Esophagus muscularis mucosa (tissue), 4 donors: Measurements from ENCODE around the gene STK24.
"Not testable (repeated sequence)": the region's sequence is repeated elsewhere in the genome, so short reads cannot be mapped to it uniquely, and the experiment has no call there.

ENCODE experiments used
- EP300 ChIP-seq: sonication (generic); formaldehyde crosslinking; IDR thresholded peaks from one replicate; pipeline ENCODE4 v1.6.1; 2017; ENCODE audit warnings: antibody characterized with exemption
- POLR2A ChIP-seq: fragments of 450-650 bp; IDR thresholded peaks from one replicate; pipeline ENCODE4 v1.6.1; 2017; ENCODE audit warnings: antibody characterized with exemption, moderate library complexity, mild to moderate bottlenecking, low read depth
- POLR2AphosphoS5 ChIP-seq, 2 donors: sonication (generic); formaldehyde crosslinking; IDR thresholded peaks; one replicate each; pipeline ENCODE4 v1.6.1; 2017; ENCODE audit warnings: antibody characterized with exemption in 2 of 2
- TF ChIP-seq, protein P1 (sequence below), 3 experiments: fragments of 200-600 bp in 2 of 3; fragments of 450-650 bp in 1 of 3; sonication (generic) in 2 of 3; IDR thresholded peaks; one replicate each; pipeline ENCODE4 v1.5.1; 2017 to 2019; ENCODE audit warnings: antibody characterized with exemption in 3 of 3, mild to moderate bottlenecking in 2 of 3, moderate library complexity in 1 of 3

- TF ChIP-seq, protein P1, sequence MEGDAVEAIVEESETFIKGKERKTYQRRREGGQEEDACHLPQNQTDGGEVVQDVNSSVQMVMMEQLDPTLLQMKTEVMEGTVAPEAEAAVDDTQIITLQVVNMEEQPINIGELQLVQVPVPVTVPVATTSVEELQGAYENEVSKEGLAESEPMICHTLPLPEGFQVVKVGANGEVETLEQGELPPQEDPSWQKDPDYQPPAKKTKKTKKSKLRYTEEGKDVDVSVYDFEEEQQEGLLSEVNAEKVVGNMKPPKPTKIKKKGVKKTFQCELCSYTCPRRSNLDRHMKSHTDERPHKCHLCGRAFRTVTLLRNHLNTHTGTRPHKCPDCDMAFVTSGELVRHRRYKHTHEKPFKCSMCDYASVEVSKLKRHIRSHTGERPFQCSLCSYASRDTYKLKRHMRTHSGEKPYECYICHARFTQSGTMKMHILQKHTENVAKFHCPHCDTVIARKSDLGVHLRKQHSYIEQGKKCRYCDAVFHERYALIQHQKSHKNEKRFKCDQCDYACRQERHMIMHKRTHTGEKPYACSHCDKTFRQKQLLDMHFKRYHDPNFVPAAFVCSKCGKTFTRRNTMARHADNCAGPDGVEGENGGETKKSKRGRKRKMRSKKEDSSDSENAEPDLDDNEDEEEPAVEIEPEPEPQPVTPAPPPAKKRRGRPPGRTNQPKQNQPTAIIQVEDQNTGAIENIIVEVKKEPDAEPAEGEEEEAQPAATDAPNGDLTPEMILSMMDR (IDR thresholded peaks at IDR 0.05), result not testable (repeated sequence)
- not testable (repeated sequence) for TF ChIP-seq EP300; POLR2A; POLR2AphosphoS5 (IDR thresholded peaks at IDR 0.05)
Measured at GRCh38 chr13:98569494-98570367, 7.2 kb downstream of the STK24 start.
